ENCODE data around the gene LAMC2.

LAMC2 gene

GRCh38 chr1:183161391-183161790 lies 24.7 kb upstream of the LAMC2 start:
- no peak overlapping the region for H3K27ac ChIP-seq
- TF ChIP-seq CTCF (conservative IDR thresholded peaks at IDR 0.05) (no peak), ZFX (IDR thresholded peaks at IDR 0.05) (no peak)

GRCh38 chr1:183163316-183163715 lies 22.7 kb upstream of the LAMC2 start:
- TF ChIP-seq CTCF (conservative IDR thresholded peaks at IDR 0.05) (no peak), ZFX (IDR thresholded peaks at IDR 0.05) (no peak)
- H3K27ac ChIP-seq = no peak overlapping the region

GRCh38 chr1:183164340-183164739 lies 21.7 kb upstream of the LAMC2 start:
- H3K27ac ChIP-seq = no peak overlapping the region
- TF ChIP-seq ZFX (IDR thresholded peaks at IDR 0.05) (no peak), CTCF (conservative IDR thresholded peaks at IDR 0.05) (no peak)

- TF ChIP-seq ZFX (IDR thresholded peaks at IDR 0.05) (no peak), CTCF (conservative IDR thresholded peaks at IDR 0.05) (no peak)
- no peak overlapping the region for H3K27ac ChIP-seq
Observed at GRCh38 chr1:183164963-183165362, 21.1 kb upstream of the LAMC2 start.

GRCh38 chr1:183165456-183165855 lies 20.6 kb upstream of the LAMC2 start:
- TF ChIP-seq ZFX (IDR thresholded peaks at IDR 0.05) (no peak), CTCF (conservative IDR thresholded peaks at IDR 0.05) (no peak)
- no peak overlapping the region for H3K27ac ChIP-seq

GRCh38 chr1:183166454-183166853 lies 19.6 kb upstream of the LAMC2 start:
- no peak for TF ChIP-seq CTCF (conservative IDR thresholded peaks at IDR 0.05)
- TF ChIP-seq ZFX (IDR thresholded peaks at IDR 0.05) = no peak

GRCh38 chr1:183167676-183168075 lies 18.4 kb upstream of the LAMC2 start:
- H3K27ac ChIP-seq = no peak overlapping the region
- TF ChIP-seq ZFX (IDR thresholded peaks at IDR 0.05) = no peak
- TF ChIP-seq CTCF (conservative IDR thresholded peaks at IDR 0.05) = no peak

More at GRCh38 chr1:183166454-183166853, 19.6 kb upstream of the LAMC2 start:
- H3K27ac ChIP-seq = no peak overlapping the region
